GM19324 (cell line): ENCODE measurements around the gene CLSTN2.

ENCODE experiments used
- ATAC-seq: cut with Tn5 transposase; IDR thresholded peaks from one replicate; pipeline ENCODE4 v1.9.1; 2021; ENCODE audit warnings: mild to moderate bottlenecking, moderate library complexity; ENCODE audit not compliant: unreplicated experiment, low FRiP score

The CLSTN2 gene

GRCh38 chr3:140170612-140171011 lies 235.6 kb downstream of the CLSTN2 start:
- ATAC-seq: peak; percentile 83

DNA sequence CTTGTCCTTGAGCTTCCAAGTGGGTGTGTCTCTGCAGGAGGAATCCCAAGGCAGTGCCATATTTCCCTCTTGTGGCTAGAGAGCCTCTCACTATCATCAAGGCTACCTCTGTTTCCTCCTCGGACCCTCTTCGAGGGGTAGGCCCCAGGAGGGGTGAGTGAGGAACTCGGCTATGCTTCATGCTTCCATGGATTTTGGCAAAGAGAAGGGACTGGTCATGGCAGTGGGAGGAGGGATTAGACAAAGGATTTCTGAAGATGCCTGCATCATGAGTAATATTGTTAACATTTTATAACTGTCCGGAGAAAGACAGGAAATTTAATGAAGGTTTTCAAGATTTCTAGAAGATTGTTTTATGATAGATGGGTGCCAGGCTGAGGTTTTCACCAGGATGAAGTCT lies 241.5 kb downstream of the CLSTN2 start:
- ATAC-seq: no peak

DNA sequence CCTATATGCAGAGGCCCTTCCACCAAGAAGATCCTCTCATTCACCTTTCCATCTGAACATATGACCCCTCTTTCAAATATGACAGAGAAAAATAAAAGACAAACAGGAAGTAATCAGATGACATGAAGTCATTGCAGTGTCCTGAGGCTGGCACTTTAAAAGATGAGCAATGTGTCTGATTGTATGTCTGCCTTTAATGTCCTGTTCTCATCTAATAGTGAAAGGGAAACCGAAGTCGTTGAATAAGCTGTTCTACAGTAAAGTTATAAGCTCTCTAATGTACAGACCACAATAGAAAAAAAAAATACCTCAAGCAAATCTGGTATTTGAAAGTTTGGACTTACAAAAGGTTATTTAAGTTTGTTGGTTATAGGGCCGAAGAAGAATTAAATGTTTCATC lies 243.0 kb downstream of the CLSTN2 start:
- ATAC-seq: peak; percentile 48

DNA sequence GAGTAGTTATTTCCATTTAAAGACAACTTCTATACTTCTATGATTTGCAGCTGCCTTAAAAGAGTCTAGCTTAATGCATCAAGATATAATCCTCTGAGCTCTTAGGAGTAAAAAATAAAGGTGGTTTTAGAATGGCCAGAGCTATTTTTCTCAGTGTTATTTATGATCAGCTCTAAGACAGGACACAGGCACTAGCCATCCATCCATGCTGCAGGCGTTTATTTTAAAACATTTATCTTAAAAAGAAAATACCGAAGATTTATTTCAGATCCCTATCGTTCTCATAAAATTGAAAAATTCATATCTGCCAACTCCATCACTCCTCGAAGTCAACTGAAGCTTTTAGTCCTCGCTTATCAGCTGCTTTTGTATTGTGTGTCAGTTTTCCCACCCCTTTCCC lies 243.5 kb downstream of the CLSTN2 start:
- ATAC-seq: no peak

DNA sequence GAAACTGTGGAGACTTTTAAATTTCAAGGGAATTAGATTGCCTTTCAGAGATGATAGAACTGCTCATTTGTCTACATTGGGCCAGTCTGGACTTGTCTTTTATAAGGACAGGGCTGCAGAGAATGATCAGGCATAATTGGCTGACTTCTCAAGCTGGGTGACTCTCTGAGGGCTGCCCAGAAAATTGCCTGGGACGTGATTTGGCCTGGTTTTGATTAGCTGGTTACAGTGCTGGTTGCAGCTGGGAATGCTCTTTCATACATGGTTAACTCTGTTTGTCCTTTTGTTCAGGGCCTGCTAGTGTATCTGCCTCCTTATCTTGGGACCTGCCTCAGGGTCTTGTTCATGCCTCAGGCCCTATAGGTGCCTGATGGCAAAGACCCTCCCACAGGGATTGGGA lies 245.6 kb downstream of the CLSTN2 start:
- no peak for ATAC-seq

DNA sequence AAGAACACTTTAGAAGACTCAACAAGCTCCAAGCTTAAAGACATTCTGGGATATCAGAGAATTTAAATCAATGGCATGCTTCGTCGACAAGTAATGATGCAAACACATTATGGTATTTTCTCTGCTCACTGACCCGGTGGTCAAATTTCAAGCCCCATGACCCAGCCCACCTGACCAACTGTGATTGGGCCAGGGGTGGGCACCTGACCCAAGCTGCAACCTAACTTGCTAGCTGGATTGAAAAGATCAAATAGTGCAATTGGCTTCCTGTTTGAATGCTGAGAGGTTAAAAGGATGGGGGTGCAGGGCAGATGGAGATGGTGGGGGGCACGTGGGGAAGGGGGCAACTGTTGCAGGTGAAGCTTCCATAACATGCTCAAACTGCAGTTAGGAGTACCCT lies 250.4 kb downstream of the CLSTN2 start:
- ATAC-seq: no peak

GRCh38 chr3:140186421-140186920 lies 251.5 kb downstream of the CLSTN2 start:
- ATAC-seq: no peak

GRCh38 chr3:140187028-140187427 lies 252.0 kb downstream of the CLSTN2 start:
- ATAC-seq: no peak

DNA sequence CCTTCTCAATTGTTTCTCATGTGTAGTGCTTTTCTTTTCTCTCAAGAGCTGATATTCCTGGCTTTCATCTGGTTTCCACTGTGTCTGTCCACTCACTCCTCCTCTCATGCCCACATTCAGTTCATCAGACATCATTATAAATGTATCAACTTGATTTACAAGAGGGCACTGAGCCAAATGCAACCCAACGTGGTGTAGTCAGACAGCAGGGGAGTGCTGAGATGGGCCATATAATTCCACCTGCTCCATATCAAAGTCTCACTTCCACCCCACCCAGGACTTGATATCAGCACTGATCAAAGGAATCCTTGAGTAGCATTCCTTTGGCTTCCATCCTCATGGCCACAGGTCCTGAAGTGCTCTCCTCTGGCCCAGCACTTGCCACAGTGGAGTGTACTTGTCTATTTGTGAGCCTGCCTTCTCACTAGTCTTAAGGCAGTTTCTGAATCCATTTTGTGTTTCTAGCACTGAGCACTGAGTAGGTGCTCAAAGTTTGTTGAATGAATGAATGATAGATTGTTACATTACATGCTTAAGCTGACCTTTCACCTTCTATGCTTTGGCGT lies 252.8 kb downstream of the CLSTN2 start:
- ATAC-seq: no peak

- ATAC-seq: no peak
Measured at GRCh38 chr3:140188285-140188684, 253.3 kb downstream of the CLSTN2 start.

DNA sequence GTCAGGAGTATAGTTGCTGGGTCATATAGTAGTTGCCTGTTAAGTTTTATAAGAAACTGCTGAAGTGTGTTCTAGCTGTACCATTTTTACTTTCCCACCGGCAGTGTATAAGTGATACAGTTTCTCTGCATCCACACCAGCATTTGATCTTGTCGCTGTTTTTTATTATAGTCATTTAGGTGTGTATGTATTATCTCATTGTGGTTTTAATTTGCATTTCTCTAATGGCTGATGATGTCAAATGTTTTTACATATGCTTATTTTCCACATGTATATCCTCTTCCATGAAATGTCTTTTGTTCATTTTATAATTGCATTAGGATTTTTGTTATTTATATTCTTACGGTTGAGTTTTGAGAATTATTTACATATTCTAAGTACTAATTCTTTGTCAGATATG lies 254.3 kb downstream of the CLSTN2 start:
- no peak for ATAC-seq

- ATAC-seq: no peak
Measured at GRCh38 chr3:140189976-140190375, 255.0 kb downstream of the CLSTN2 start.

DNA sequence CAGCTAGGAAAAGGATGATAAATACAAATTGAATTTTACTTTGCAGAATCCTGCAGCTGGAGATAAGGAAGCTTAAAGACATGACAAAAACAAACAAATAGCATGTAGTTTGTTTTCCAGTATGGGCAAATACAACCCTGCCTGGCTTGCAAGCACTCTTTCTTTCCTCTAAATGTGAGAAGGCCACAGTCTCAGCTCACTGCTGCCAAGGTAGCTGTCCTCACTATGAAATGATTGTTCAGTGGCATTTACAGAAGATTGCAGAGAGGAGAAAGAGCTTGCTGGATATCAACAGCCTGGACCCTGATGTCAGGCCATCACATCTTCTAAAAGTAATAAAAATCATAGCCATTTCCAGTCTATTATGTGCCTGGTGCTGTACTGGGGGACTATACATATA lies 262.0 kb downstream of the CLSTN2 start:
- ATAC-seq: no peak

GRCh38 chr3:140198242-140198641 lies 263.3 kb downstream of the CLSTN2 start:
- ATAC-seq: no peak

GRCh38 chr3:140199008-140199407 lies 264.0 kb downstream of the CLSTN2 start:
- ATAC-seq: no peak

GRCh38 chr3:140199743-140200142 lies 264.8 kb downstream of the CLSTN2 start:
- no peak for ATAC-seq

DNA sequence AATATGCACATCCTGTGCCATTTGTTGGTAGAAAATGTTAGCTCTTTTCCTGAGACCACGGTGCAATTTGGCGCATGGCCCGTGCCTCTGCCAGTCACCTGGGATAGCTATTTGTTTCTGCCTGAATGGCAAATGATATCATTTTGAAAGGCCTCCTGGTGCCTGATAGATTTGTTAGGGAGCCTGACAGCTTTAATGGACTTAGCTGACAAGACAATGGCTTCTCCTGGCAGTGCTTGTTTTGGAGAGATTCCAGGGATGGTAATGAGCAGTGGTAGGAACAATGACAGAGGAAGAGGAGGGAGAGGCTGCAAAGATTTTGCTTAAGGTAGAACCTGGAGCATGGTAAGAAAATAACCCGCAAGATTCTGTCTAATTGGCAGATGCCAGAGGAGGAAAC lies 268.5 kb downstream of the CLSTN2 start:
- no peak for ATAC-seq

- no peak for ATAC-seq
Measured at GRCh38 chr3:140204271-140204984, 269.4 kb downstream of the CLSTN2 start.

DNA sequence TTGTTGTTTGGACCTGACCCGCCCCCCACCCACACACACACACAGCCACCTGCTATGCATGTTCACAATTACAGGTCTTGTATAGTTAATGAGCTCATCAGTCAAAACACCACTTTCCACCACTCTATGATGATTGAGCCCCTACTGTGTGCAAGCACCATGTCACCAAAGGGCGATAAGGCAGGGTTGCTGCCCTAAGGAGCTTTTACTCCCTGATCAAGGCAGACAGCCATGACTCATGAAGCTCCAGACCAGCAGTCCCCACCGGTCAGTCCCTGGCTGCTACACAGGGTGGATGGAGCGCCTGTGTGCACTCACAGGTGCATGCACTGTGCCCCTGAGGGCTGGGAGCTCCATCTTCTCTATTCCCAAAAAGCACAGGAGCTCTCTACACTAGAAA lies 270.6 kb downstream of the CLSTN2 start:
- no peak for ATAC-seq

- ATAC-seq: no peak
Measured at GRCh38 chr3:140206196-140207040, 271.4 kb downstream of the CLSTN2 start.

- ATAC-seq: no peak
Measured at GRCh38 chr3:140207541-140207940, 272.6 kb downstream of the CLSTN2 start.
